Heart left ventricle (tissue), 16 donors: ENCODE measurements around the gene FAF1. TPM values are rescaled to one million over a fixed set of nuclear protein-coding genes. Genes with fewer than 3 reads are reported as not detected.
"Not testable (repeated sequence)": the region's sequence is repeated elsewhere in the genome, so short reads cannot be mapped to it uniquely, and the experiment has no call there.

Experiments used
- ATAC-seq, 4 donors: fragments of 200-7000 bp; cut with Tn5 transposase; one replicate each; pipeline ENCODE4 v1.9.1; 2020 to 2022; ENCODE audit warnings: moderate library complexity in 4 of 4, mild to moderate bottlenecking in 3 of 4, moderate number of reproducible peaks in 1 of 4
- DNase-seq, 5 donors: peaks; one replicate each; pipeline ENCODE4 v3.0.0-alpha.2; 2020
- H3K27ac ChIP-seq, 12 donors: fragments of 200-600 bp; sonication (generic) in 4 of 12; one replicate each; pipeline versions ENCODE4 v1.5.0 to v1.8.0; 2016 to 2022; ENCODE audit warnings: mild to moderate bottlenecking in 2 of 12
- H3K27me3 ChIP-seq, 9 donors: fragments of 200-600 bp; sonication (generic) in 2 of 9; one replicate each; pipeline versions ENCODE4 v1.5.1 to v1.8.0; 2016 to 2022; ENCODE audit warnings: mild to moderate bottlenecking in 3 of 9
- H3K36me3 ChIP-seq, 9 donors: fragments of 200-600 bp; sonication (generic) in 2 of 9; one replicate each; pipeline versions ENCODE4 v1.5.0 to v1.8.0; 2018 to 2022; ENCODE audit warnings: mild to moderate bottlenecking in 2 of 9
- H3K4me1 ChIP-seq, 12 donors: fragments of 200-600 bp; sonication (generic) in 4 of 12; one replicate each; pipeline versions ENCODE4 v1.5.0 to v1.8.0; 2016 to 2022; ENCODE audit warnings: mild to moderate bottlenecking in 3 of 12
- H3K4me3 ChIP-seq, 12 donors: fragments of 200-600 bp; sonication (generic) in 4 of 12; one replicate each; pipeline versions ENCODE4 v1.5.0 to v1.8.0; 2017 to 2022; ENCODE audit warnings: mild to moderate bottlenecking in 9 of 12, moderate library complexity in 4 of 12
- H3K9me3 ChIP-seq, 12 donors: fragments of 200-600 bp; sonication (generic) in 4 of 12; one replicate each; pipeline versions ENCODE4 v1.5.0 to v1.8.0; 2016 to 2022; ENCODE audit warnings: mild to moderate bottlenecking in 1 of 12
- CTCF ChIP-seq, 12 donors: fragments of 200-600 bp; sonication (generic) in 4 of 12; IDR thresholded peaks; one replicate each; pipeline versions ENCODE4 v1.5.0 to v1.8.0; 2018 to 2022; ENCODE audit warnings: antibody characterized with exemption in 12 of 12, mild to moderate bottlenecking in 5 of 12
- POLR2A ChIP-seq, 2 donors: fragments of 450-650 bp; IDR thresholded peaks; one replicate each; pipeline ENCODE4 v1.6.1; 2017; ENCODE audit warnings: antibody characterized with exemption in 2 of 2, mild to moderate bottlenecking in 2 of 2, moderate library complexity in 2 of 2
- WGBS, 4 donors: extraction: QIAGEN DNeasy Blood & Tissue Kit in 2 of 4; methylation state at CpG; one replicate each; pipeline versions ENCODE4 v1.1.5 to v1.1.7; 2013 to 2018; 5-methylcytosine and 5-hydroxymethylcytosine counted together
- intact Hi-C, 10 donors: fragments of 100-400 bp; cut with DNase I; formaldehyde crosslinking; loops; one replicate each; pipeline versions ENCODE4 v1.11.1 to v1.14.2; 2022
- polyA plus RNA-seq, 2 donors: library from polyadenylated mRNA; stranded (reverse); fragments of 200-250 nt; gene quantifications; one replicate each; pipeline ENCODE4 v1.2.3, GENCODE V29; 2013
- total RNA-seq, 9 donors: library from RNA; depleted of rRNA in 2 of 9; stranded (reverse); fragments of >200 nt in 2 of 9; fragmentation: NEBNext Ultra II Directional in 3 of 9; extraction: Animal tissue kit (Norgen Biotek cat#: 25700) in 3 of 9; gene quantifications; one replicate each; pipeline versions ENCODE4 v1.1.0 to v1.2.4, GENCODE V29; 2016 to 2023
- donor health status: ischemic (EF 13 %, LVEDD 7.1; RV severe dilation, severe dysfunction).
- donor health status: healthy with polysubstance abuse.
- donor health status: DM: no; HTN: yes; CAD: no.
- donor health status: DM: no; HTN: no; CAD: no.
- donor health status: ischemic (EF 25% LVEDD 6.9; RV normal size, moderate dysfunction).
- donor health status: ischemic (EF 25% LVEDD 5.7; RV mildly dilated, moderate dysfunction).
- donor health status: healthy.
- donor health status: DM: yes; HTN: yes; CAD: no.
- donor health status: ischemic (EF 35%, LVEDD 5.7; RV mildly dilated, moderate dysfunction).
- donor health status: nonischemic (EF 11% LVEDD 7.7; RV severe dilation, severe dysfunction).
- donor health status: DM: yes; HTN: yes; CAD: no.
- donor health status: PGD.
- donor health status: ischemic (EF 29% LVEDD 5.4; RV normal size, mild dysfunction).
- donor health status: nonischemic (EF 23%, LVEDD 6.1; RV moderate dilation, normal function).

Gene FAF1
- total and polyA plus RNA-seq, 11 donors = 41.0 to 112 (median 81.3) TPM

- no peak for ATAC-seq
- H3K4me3 ChIP-seq = no peak overlapping the region
- DNase-seq = no peak
- 74 to 90% (median 86%) methylated on average over 2 of the region's 2 CpGs for WGBS, 4 donors
- H3K27me3 ChIP-seq = no peaks in the 10 kb centered on the region
- no peaks in the 10 kb centered on the region for H3K36me3 ChIP-seq
- intact Hi-C loops = loop anchor here in 1 of 10 donors (10.0 kb wide), 1 partner anchor 248 kb away; no protein-coding TSS in a partner anchor
- peaks cover 0 to under 1% (median 0%) of the 10 kb centered on the region in 12 donors for H3K9me3 ChIP-seq
- no peak for TF ChIP-seq CTCF (IDR thresholded peaks at IDR 0.05)
- TF ChIP-seq POLR2A (IDR thresholded peaks at IDR 0.05) = no peak
- H3K27ac ChIP-seq = no peak overlapping the region
- H3K4me1 ChIP-seq = peaks cover 0 to 5% (median 0%) of the 10 kb centered on the region in 12 donors
Observed at GRCh38 chr1:50936321-50936720, 23.7 kb downstream of the FAF1 start.

- not testable (repeated sequence) for H3K4me1 ChIP-seq, H3K27ac ChIP-seq, DNase-seq, H3K36me3 ChIP-seq, H3K9me3 ChIP-seq, H3K4me3 ChIP-seq, H3K27me3 ChIP-seq, ATAC-seq
- WGBS, 4 donors = 91 to 97% (median 96%) methylated on average over 2 of the region's 2 CpGs
- intact Hi-C loops = loop anchor here in 1 of 10 donors (10.0 kb wide), 1 partner anchor 250 kb away; no protein-coding TSS in a partner anchor
Observed at GRCh38 chr1:50935276-50935675, 24.8 kb downstream of the FAF1 start.

- no peak for DNase-seq
- Histone ChIP-seq H3K4me3 (no peak overlapping the region), H3K36me3 (no peaks in the 10 kb centered on the region), H3K27me3 (no peaks in the 10 kb centered on the region), H3K9me3 (peaks cover 0 to 5% (median 0%) of the 10 kb centered on the region in 12 donors), H3K27ac (no peak overlapping the region), H3K4me1 (peaks cover 0 to 10% (median 2%) of the 10 kb centered on the region in 12 donors)
- intact Hi-C loops = loop anchor here in 4 of 10 donors (5.0 to 10.0 kb wide), 3 partner anchors 32 to 250 kb away; no protein-coding TSS in a partner anchor
- TF ChIP-seq POLR2A (IDR thresholded peaks at IDR 0.05) = no peak
- TF ChIP-seq CTCF (IDR thresholded peaks at IDR 0.05) = no peak
- no peak for ATAC-seq
Observed at GRCh38 chr1:50934838-50935237, 25.2 kb downstream of the FAF1 start.

GRCh38 chr1:50933770-50934169, 26.3 kb downstream of the FAF1 start:
- intact Hi-C loops = loop anchor here in 4 of 10 donors (5.0 to 10.0 kb wide), 3 partner anchors 34 to 251 kb away; no protein-coding TSS in a partner anchor
- H3K36me3 ChIP-seq, H3K27ac ChIP-seq, H3K9me3 ChIP-seq, DNase-seq, H3K27me3 ChIP-seq, ATAC-seq, H3K4me3 ChIP-seq: not testable (repeated sequence)
- H3K4me1 ChIP-seq = peaks cover 0 to 18% (median 4%) of the 10 kb centered on the region in 12 donors
- WGBS, 4 donors = 77 to 83% (median 79%) methylated on average over 3 of the region's 3 CpGs

DNA sequence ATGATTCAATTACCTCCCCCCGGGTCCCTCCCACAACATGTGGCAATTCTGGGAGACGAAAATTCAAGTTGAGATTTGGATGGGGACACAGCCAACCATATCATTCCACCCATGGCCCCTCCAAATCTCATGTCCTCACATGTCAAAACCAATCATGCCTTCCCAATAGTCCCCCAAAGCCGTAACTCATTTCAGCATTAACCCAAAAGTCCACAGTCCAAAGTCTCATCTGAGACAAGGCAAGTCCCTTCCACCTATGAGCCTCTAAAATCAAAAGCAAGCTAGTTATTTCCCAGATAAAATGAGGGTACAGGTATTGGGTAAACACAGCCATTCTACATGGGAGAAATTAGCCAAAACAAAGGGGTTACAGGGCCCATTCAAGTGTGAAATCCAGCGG, 28.0 kb downstream of the FAF1 start:
- not testable (repeated sequence) for H3K4me3 ChIP-seq, DNase-seq, H3K27ac ChIP-seq, ATAC-seq, H3K36me3 ChIP-seq, H3K27me3 ChIP-seq, H3K9me3 ChIP-seq
- H3K4me1 ChIP-seq = peaks cover 0 to 18% (median 4%) of the 10 kb centered on the region in 12 donors
- intact Hi-C loops = loop anchor here in 4 of 10 donors (5.0 to 10.0 kb wide), 3 partner anchors 35 to 253 kb away; no protein-coding TSS in a partner anchor
- 95 to 99% (median 96%) methylated on average over 4 of the region's 4 CpGs for WGBS, 4 donors
